B cell (primary cell): ENCODE data around the gene ZEB2. TPM values are rescaled to one million over a fixed set of nuclear protein-coding genes. Genes with fewer than 3 reads are reported as not detected.

Source experiments
- ATAC-seq: fragments of 200-7000 bp; cut with Tn5 transposase; one replicate; pipeline ENCODE4 v1.10.0; 2021; ENCODE audit warnings: low read depth, mild to moderate bottlenecking, moderate number of reproducible peaks, moderate library complexity
- CTCF ChIA-PET: fragments of 350-600 bp; sonication (Branson Sonifier 250); formaldehyde crosslinking; loops from one replicate; lab custom pipeline; 2021; ENCODE audit warnings: antibody characterized with exemption, inconsistent platforms; lab: Charles Lee
- POLR2A ChIA-PET: fragments of 350-600 bp; sonication (Branson Sonifier 250); formaldehyde crosslinking; loops from one replicate; lab custom pipeline; 2021; ENCODE audit warnings: antibody characterized with exemption; lab: Charles Lee
- DNase-seq: peaks from one replicate; pipeline ENCODE4 v3.0.0; 2013
- H2AFZ ChIP-seq: 2 replicates; pipeline ENCODE4 v1.6.1; 2012; ENCODE audit warnings: mild to moderate bottlenecking, low read depth, low read length; ENCODE audit not compliant: insufficient read depth, poor library complexity, severe bottlenecking
- H3K27ac ChIP-seq, 2 donors: 1 replicate in 1 of 2; 2 replicates in 1 of 2; pipeline ENCODE4 v1.5.1; 2012 to 2013; ENCODE audit warnings: low read length in 2 of 2, mild to moderate bottlenecking in 2 of 2, moderate library complexity in 1 of 2
- H3K27me3 ChIP-seq, 4 experiments: fragments of 200-600 bp in 1 of 4; sonication (generic) in 1 of 4; replicated peaks in 1 of 4; 1 replicate in 2 of 4; 2 replicates in 2 of 4; pipeline versions ENCODE4 v1.6.1 to v1.7.0; 2013 to 2016; ENCODE audit warnings: low read length in 3 of 4, mild to moderate bottlenecking in 2 of 4, mixed read lengths in 1 of 4, moderate library complexity in 1 of 4; ENCODE audit not compliant: insufficient read depth in 4 of 4, control insufficient read depth in 3 of 4; ENCODE audit errors: control extremely low read depth in 1 of 4
- H3K36me3 ChIP-seq, 2 experiments: replicated peaks in 1 of 2; 1 replicate in 1 of 2; 2 replicates in 1 of 2; pipeline versions ENCODE4 v1.6.1 to v1.7.1; 2013; ENCODE audit warnings: low read length in 1 of 2; ENCODE audit not compliant: insufficient read depth in 2 of 2, control insufficient read depth in 1 of 2; ENCODE audit errors: control extremely low read depth in 1 of 2, extremely low read depth in 1 of 2
- H3K4me1 ChIP-seq, 2 donors: fragments of 200-600 bp in 1 of 2; sonication (generic) in 1 of 2; 1 replicate in 1 of 2; 2 replicates in 1 of 2; pipeline versions ENCODE4 v1.5.1 to v1.6.1; 2013 to 2017; ENCODE audit warnings: low read length in 2 of 2; ENCODE audit not compliant: control insufficient read depth in 2 of 2, insufficient read depth in 2 of 2
- H3K4me2 ChIP-seq: replicated peaks from 2 replicates; pipeline ENCODE3; 2012; ENCODE audit warnings: mild to moderate bottlenecking, low read depth, low read length; ENCODE audit not compliant: poor library complexity, severe bottlenecking
- H3K4me3 ChIP-seq, 5 experiments: fragments of 200-600 bp in 1 of 5; sonication (generic) in 1 of 5; 1 replicate in 3 of 5; 2 replicates in 2 of 5; pipeline versions ENCODE4 v1.5.1 to v1.7.0; 2011 to 2016; ENCODE audit warnings: low read length in 4 of 5, mild to moderate bottlenecking in 4 of 5, low read depth in 2 of 5, control low read depth in 1 of 5, moderate library complexity in 1 of 5; ENCODE audit not compliant: insufficient read depth in 1 of 5; ENCODE audit errors: control extremely low read depth in 1 of 5, extremely low read depth in 1 of 5
- H3K79me2 ChIP-seq: fragments of 200-600 bp; sonication (generic); one replicate; pipeline ENCODE4 v1.6.0; 2016; ENCODE audit warnings: low read length; ENCODE audit not compliant: control insufficient read depth, insufficient read depth
- H3K9ac ChIP-seq: fragments of 200-600 bp; sonication (generic); 2 replicates; pipeline ENCODE4 v1.6.1; 2017; ENCODE audit warnings: mild to moderate bottlenecking, low read length, moderate library complexity
- H3K9me3 ChIP-seq, 3 donors: one replicate each; pipeline versions ENCODE4 v1.6.1 to v1.7.1; 2013; ENCODE audit warnings: low read length in 2 of 3; ENCODE audit not compliant: control insufficient read depth in 2 of 3, insufficient read depth in 1 of 3; ENCODE audit errors: control extremely low read depth in 1 of 3
- H4K20me1 ChIP-seq: 2 replicates; pipeline ENCODE4 v1.6.0; 2012; ENCODE audit warnings: mild to moderate bottlenecking, low read length; ENCODE audit not compliant: insufficient read depth, control insufficient read depth, poor library complexity, severe bottlenecking
- H3K27ac Mint-ChIP-seq: one replicate; pipeline ENCODE4 v1.8.0; 2021; ENCODE audit warnings: mixed read lengths
- H3K27me3 Mint-ChIP-seq: one replicate; pipeline ENCODE4 v1.8.0; 2021; ENCODE audit warnings: mixed read lengths
- H3K4me1 Mint-ChIP-seq: one replicate; pipeline ENCODE4 v1.8.0; 2021; ENCODE audit warnings: mixed read lengths
- H3K4me3 Mint-ChIP-seq: one replicate; pipeline ENCODE4 v1.8.0; 2021; ENCODE audit warnings: mixed read lengths
- H3K9me3 Mint-ChIP-seq: one replicate; pipeline ENCODE4 v1.8.0; 2022; ENCODE audit warnings: mixed read lengths; ENCODE audit not compliant: insufficient read depth
- CTCF ChIP-seq: fragments of 200-600 bp; IDR thresholded peaks from one replicate; pipeline ENCODE4 v1.8.0; 2022; ENCODE audit warnings: antibody characterized with exemption, mild to moderate bottlenecking
- EZH2 ChIP-seq: IDR thresholded peaks from 2 replicates; pipeline ENCODE4 v1.6.1; 2012; ENCODE audit warnings: borderline replicate concordance, low read depth, mild to moderate bottlenecking, moderate library complexity, low read length; ENCODE audit not compliant: insufficient read depth, poor library complexity, severe bottlenecking
- WGBS: methylation state at CpG from one replicate; pipeline ENCODE4 v1.1.5; 2013; ENCODE audit warnings: missing lambda C conversion rate; ENCODE audit not compliant: insufficient coverage; 5-methylcytosine and 5-hydroxymethylcytosine counted together
- intact Hi-C: fragments of 100-400 bp; cut with micrococcal nuclease; formaldehyde crosslinking; loops from one replicate; pipeline ENCODE4 v1.10.0; 2022
- polyA plus RNA-seq: library from polyadenylated mRNA; depleted of rRNA; stranded (reverse); fragments of >200 nt; gene quantifications from 2 replicates; pipeline ENCODE4 v1.2.3, GENCODE V29; 2012
- total RNA-seq, 2 donors: library from RNA; stranded (reverse); fragments of 120-200 nt in 1 of 2; gene quantifications; 1 replicate in 1 of 2; 2 replicates in 1 of 2; pipeline versions ENCODE4 v1.2.3 to v1.2.4, GENCODE V29; 2013 to 2022

ZEB2 gene
- total and polyA plus RNA-seq, 2 donors (not counting 1 experiment from before 2014, with no cell fraction given): 56.3 to 217 TPM

- no peaks in the 10 kb centered on the region for H3K9me3 ChIP-seq
- no peaks in the 10 kb centered on the region for H3K36me3 ChIP-seq
- TF ChIP-seq EZH2: no peak
- TF ChIP-seq CTCF: no peak
- H2AFZ ChIP-seq: no peak overlapping the region
- no peak overlapping the region for H3K27ac ChIP-seq
- H3K4me1 ChIP-seq: peaks cover 13 to 15% of the 10 kb centered on the region in 2 donors
- ChIA-PET POLR2A (no interaction called here), CTCF (no interaction called here)
- H3K79me2 ChIP-seq: no peaks in the 10 kb centered on the region
- Mint-ChIP-seq H3K27me3 (peaks cover 20% of the 10 kb centered on the region), H3K27ac (no peak overlapping the region), H3K9me3 (no peaks in the 10 kb centered on the region), H3K4me3 (no peak overlapping the region), H3K4me1 (peaks cover 16% of the 10 kb centered on the region)
- ATAC-seq: no peak
- no peak overlapping the region for H3K4me3 ChIP-seq
- intact Hi-C loops: no loop called here
- no peak for DNase-seq
- peaks cover 6% of the 10 kb centered on the region for H4K20me1 ChIP-seq
- H3K4me2 ChIP-seq: no peak overlapping the region
- H3K9ac ChIP-seq: no peak overlapping the region
- H3K27me3 ChIP-seq: peaks cover 0 to 18% (median 7%) of the 10 kb centered on the region in 4 experiments
These were observed 32.9 kb upstream of the ZEB2 start for GRCh38 chr2:144552821-144553220.

DNA sequence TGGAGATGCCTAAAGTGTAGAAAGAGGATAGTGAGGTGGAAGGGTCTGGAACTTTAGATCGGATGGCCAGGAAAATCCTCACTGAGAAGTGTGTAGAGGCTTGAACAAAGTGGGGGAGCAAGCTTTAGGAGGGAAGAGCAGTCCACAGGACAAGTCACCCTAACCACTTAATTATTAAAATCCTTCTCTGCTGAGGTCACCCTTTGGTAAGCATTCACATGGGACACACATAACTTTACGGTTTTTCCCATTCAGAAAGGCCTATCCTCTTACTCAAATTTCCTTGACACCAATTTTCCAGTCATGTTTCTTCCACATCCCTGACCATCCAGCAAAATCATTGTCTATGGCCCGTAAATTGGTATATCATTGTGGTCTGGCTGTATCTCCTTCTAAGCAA is 31.0 kb upstream of the ZEB2 start:
- Histone ChIP-seq H2AFZ (no peak overlapping the region), H3K27ac (no peak overlapping the region), H3K9ac (no peak overlapping the region), H3K36me3 (no peaks in the 10 kb centered on the region), H3K4me2 (no peak overlapping the region), H3K4me1 (peaks cover 21 to 26% of the 10 kb centered on the region in 2 donors), H3K79me2 (no peaks in the 10 kb centered on the region), H4K20me1 (peaks cover 6% of the 10 kb centered on the region), H3K27me3 (peaks cover 0 to 30% (median 17%) of the 10 kb centered on the region in 4 experiments), H3K4me3 (no peak overlapping the region), H3K9me3 (no peaks in the 10 kb centered on the region)
- ChIA-PET CTCF (no interaction called here), POLR2A (no interaction called here)
- WGBS: 100% methylated on average over 1 of the region's 3 CpGs
- H3K4me3 Mint-ChIP-seq: no peak overlapping the region
- H3K4me1 Mint-ChIP-seq: peaks cover 22% of the 10 kb centered on the region
- no peak overlapping the region for H3K27ac Mint-ChIP-seq
- no peaks in the 10 kb centered on the region for H3K9me3 Mint-ChIP-seq
- DNase-seq (no peak), ATAC-seq (no peak)
- TF ChIP-seq EZH2 (no peak), CTCF (no peak)
- intact Hi-C loops: no loop called here
- peaks cover 27% of the 10 kb centered on the region for H3K27me3 Mint-ChIP-seq
